B cell (primary cell): ENCODE data around the gene NCEH1. TPM values are rescaled to one million over a fixed set of nuclear protein-coding genes. Genes with fewer than 3 reads are reported as not detected.

Experiments
- ATAC-seq: fragments of 200-7000 bp; cut with Tn5 transposase; one replicate; pipeline ENCODE4 v1.10.0; 2021; ENCODE audit warnings: low read depth, mild to moderate bottlenecking, moderate number of reproducible peaks, moderate library complexity
- CTCF ChIA-PET: fragments of 350-600 bp; sonication (Branson Sonifier 250); formaldehyde crosslinking; loops from one replicate; lab custom pipeline; 2021; ENCODE audit warnings: antibody characterized with exemption, inconsistent platforms; lab: Charles Lee
- POLR2A ChIA-PET: fragments of 350-600 bp; sonication (Branson Sonifier 250); formaldehyde crosslinking; loops from one replicate; lab custom pipeline; 2021; ENCODE audit warnings: antibody characterized with exemption; lab: Charles Lee
- DNase-seq: peaks from one replicate; pipeline ENCODE4 v3.0.0; 2013
- H2AFZ ChIP-seq: 2 replicates; pipeline ENCODE4 v1.6.1; 2012; ENCODE audit warnings: mild to moderate bottlenecking, low read depth, low read length; ENCODE audit not compliant: insufficient read depth, poor library complexity, severe bottlenecking
- H3K27ac ChIP-seq, 2 donors: 1 replicate in 1 of 2; 2 replicates in 1 of 2; pipeline ENCODE4 v1.5.1; 2012 to 2013; ENCODE audit warnings: low read length in 2 of 2, mild to moderate bottlenecking in 2 of 2, moderate library complexity in 1 of 2
- H3K27me3 ChIP-seq, 4 experiments: fragments of 200-600 bp in 1 of 4; sonication (generic) in 1 of 4; replicated peaks in 1 of 4; 1 replicate in 2 of 4; 2 replicates in 2 of 4; pipeline versions ENCODE4 v1.6.1 to v1.7.0; 2013 to 2016; ENCODE audit warnings: low read length in 3 of 4, mild to moderate bottlenecking in 2 of 4, mixed read lengths in 1 of 4, moderate library complexity in 1 of 4; ENCODE audit not compliant: insufficient read depth in 4 of 4, control insufficient read depth in 3 of 4; ENCODE audit errors: control extremely low read depth in 1 of 4
- H3K36me3 ChIP-seq, 2 experiments: replicated peaks in 1 of 2; 1 replicate in 1 of 2; 2 replicates in 1 of 2; pipeline versions ENCODE4 v1.6.1 to v1.7.1; 2013; ENCODE audit warnings: low read length in 1 of 2; ENCODE audit not compliant: insufficient read depth in 2 of 2, control insufficient read depth in 1 of 2; ENCODE audit errors: control extremely low read depth in 1 of 2, extremely low read depth in 1 of 2
- H3K4me1 ChIP-seq, 2 donors: fragments of 200-600 bp in 1 of 2; sonication (generic) in 1 of 2; 1 replicate in 1 of 2; 2 replicates in 1 of 2; pipeline versions ENCODE4 v1.5.1 to v1.6.1; 2013 to 2017; ENCODE audit warnings: low read length in 2 of 2; ENCODE audit not compliant: control insufficient read depth in 2 of 2, insufficient read depth in 2 of 2
- H3K4me2 ChIP-seq: replicated peaks from 2 replicates; pipeline ENCODE3; 2012; ENCODE audit warnings: mild to moderate bottlenecking, low read depth, low read length; ENCODE audit not compliant: poor library complexity, severe bottlenecking
- H3K4me3 ChIP-seq, 5 experiments: fragments of 200-600 bp in 1 of 5; sonication (generic) in 1 of 5; 1 replicate in 3 of 5; 2 replicates in 2 of 5; pipeline versions ENCODE4 v1.5.1 to v1.7.0; 2011 to 2016; ENCODE audit warnings: low read length in 4 of 5, mild to moderate bottlenecking in 4 of 5, low read depth in 2 of 5, control low read depth in 1 of 5, moderate library complexity in 1 of 5; ENCODE audit not compliant: insufficient read depth in 1 of 5; ENCODE audit errors: control extremely low read depth in 1 of 5, extremely low read depth in 1 of 5
- H3K79me2 ChIP-seq: fragments of 200-600 bp; sonication (generic); one replicate; pipeline ENCODE4 v1.6.0; 2016; ENCODE audit warnings: low read length; ENCODE audit not compliant: control insufficient read depth, insufficient read depth
- H3K9ac ChIP-seq: fragments of 200-600 bp; sonication (generic); 2 replicates; pipeline ENCODE4 v1.6.1; 2017; ENCODE audit warnings: mild to moderate bottlenecking, low read length, moderate library complexity
- H3K9me3 ChIP-seq, 3 donors: one replicate each; pipeline versions ENCODE4 v1.6.1 to v1.7.1; 2013; ENCODE audit warnings: low read length in 2 of 3; ENCODE audit not compliant: control insufficient read depth in 2 of 3, insufficient read depth in 1 of 3; ENCODE audit errors: control extremely low read depth in 1 of 3
- H4K20me1 ChIP-seq: 2 replicates; pipeline ENCODE4 v1.6.0; 2012; ENCODE audit warnings: mild to moderate bottlenecking, low read length; ENCODE audit not compliant: insufficient read depth, control insufficient read depth, poor library complexity, severe bottlenecking
- H3K27ac Mint-ChIP-seq: one replicate; pipeline ENCODE4 v1.8.0; 2021; ENCODE audit warnings: mixed read lengths
- H3K27me3 Mint-ChIP-seq: one replicate; pipeline ENCODE4 v1.8.0; 2021; ENCODE audit warnings: mixed read lengths
- H3K4me1 Mint-ChIP-seq: one replicate; pipeline ENCODE4 v1.8.0; 2021; ENCODE audit warnings: mixed read lengths
- H3K4me3 Mint-ChIP-seq: one replicate; pipeline ENCODE4 v1.8.0; 2021; ENCODE audit warnings: mixed read lengths
- H3K9me3 Mint-ChIP-seq: one replicate; pipeline ENCODE4 v1.8.0; 2022; ENCODE audit warnings: mixed read lengths; ENCODE audit not compliant: insufficient read depth
- EZH2 ChIP-seq: IDR thresholded peaks from 2 replicates; pipeline ENCODE4 v1.6.1; 2012; ENCODE audit warnings: borderline replicate concordance, low read depth, mild to moderate bottlenecking, moderate library complexity, low read length; ENCODE audit not compliant: insufficient read depth, poor library complexity, severe bottlenecking
- WGBS: methylation state at CpG from one replicate; pipeline ENCODE4 v1.1.5; 2013; ENCODE audit warnings: missing lambda C conversion rate; ENCODE audit not compliant: insufficient coverage; 5-methylcytosine and 5-hydroxymethylcytosine counted together
- intact Hi-C: fragments of 100-400 bp; cut with micrococcal nuclease; formaldehyde crosslinking; loops from one replicate; pipeline ENCODE4 v1.10.0; 2022
- polyA plus RNA-seq: library from polyadenylated mRNA; depleted of rRNA; stranded (reverse); fragments of >200 nt; gene quantifications from 2 replicates; pipeline ENCODE4 v1.2.3, GENCODE V29; 2012
- total RNA-seq, 2 donors: library from RNA; stranded (reverse); fragments of 120-200 nt in 1 of 2; gene quantifications; 1 replicate in 1 of 2; 2 replicates in 1 of 2; pipeline versions ENCODE4 v1.2.3 to v1.2.4, GENCODE V29; 2013 to 2022
- TF ChIP-seq, protein P1 (sequence below): fragments of 200-600 bp; IDR thresholded peaks from one replicate; pipeline ENCODE4 v1.8.0; 2022; ENCODE audit warnings: antibody characterized with exemption, mild to moderate bottlenecking

The NCEH1 gene
- total and polyA plus RNA-seq, 2 donors (not counting 1 experiment from before 2014, with no cell fraction given) = 3.4 to 8.6 TPM

DNA sequence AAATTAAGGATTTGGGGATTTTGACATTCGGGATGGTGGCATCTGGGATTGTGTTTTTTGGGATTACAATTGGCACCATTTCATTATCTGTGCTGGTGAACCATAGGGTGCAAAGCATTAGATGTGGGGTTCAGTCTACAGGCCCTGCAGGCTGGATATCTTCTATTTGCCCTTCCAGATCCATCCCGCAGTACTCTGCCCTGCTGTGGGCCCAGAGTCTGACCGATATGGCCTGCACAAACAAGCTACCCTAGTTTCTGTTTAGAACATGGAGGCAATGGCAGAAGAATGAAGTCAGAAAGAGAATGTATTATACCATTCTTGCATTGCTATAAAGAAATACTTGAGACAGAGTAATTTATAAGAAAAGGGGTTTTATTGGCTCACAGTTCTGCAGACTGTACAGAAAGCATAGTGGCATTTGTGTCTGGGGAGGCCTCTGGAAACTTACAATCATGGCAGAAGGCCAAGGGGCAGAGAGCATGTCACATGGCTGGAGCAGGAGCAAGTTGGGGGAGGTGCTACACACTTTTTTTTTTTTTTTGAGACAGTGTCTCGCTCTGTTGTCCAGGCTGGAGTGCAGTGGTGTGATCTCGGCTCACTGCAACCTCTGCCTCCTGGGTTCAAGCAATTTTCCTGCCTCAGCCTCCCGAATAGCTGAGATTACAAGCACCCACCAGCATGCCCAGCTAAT, 93.7 kb downstream of the NCEH1 start:
- peaks cover 0 to 23% (median 8%) of the 10 kb centered on the region in 3 donors for H3K9me3 ChIP-seq
- CTCF ChIA-PET = interaction anchor here (0.9 kb wide), 1 partner anchor 22 kb away, joined by 3 read pairs; no protein-coding TSS in a partner anchor

DNA sequence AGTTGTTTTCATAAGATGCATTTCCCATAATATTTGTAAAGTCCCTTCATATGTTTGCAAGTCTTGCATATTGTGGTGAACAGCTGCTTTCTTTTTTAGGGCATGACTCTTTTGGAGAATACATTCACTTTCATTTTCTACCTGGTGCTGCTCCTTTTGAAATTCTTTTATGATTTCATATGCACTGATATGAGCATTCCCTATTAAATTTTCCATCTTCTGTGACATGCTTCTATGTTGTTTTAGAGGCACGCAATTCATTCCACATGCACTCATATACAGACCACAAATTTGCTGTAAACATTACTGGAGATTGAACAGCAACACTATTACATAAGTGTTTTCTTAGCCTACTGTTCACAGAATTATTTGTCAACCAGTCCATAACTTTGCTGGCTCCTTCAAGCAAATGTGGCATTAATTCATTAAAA, 94.8 kb downstream of the NCEH1 start:
- Histone ChIP-seq H3K27ac (no peak overlapping the region), H4K20me1 (no peaks in the 10 kb centered on the region), H2AFZ (no peak overlapping the region), H3K79me2 (no peaks in the 10 kb centered on the region), H3K36me3 (no peaks in the 10 kb centered on the region), H3K9me3 (peaks cover 0 to 25% (median 8%) of the 10 kb centered on the region in 3 donors), H3K4me3 (no peak overlapping the region), H3K27me3 (no peaks in the 10 kb centered on the region), H3K4me1 (no peaks in the 10 kb centered on the region), H3K9ac (no peak overlapping the region), H3K4me2 (peak overlapping the region; percentile 5)
- Mint-ChIP-seq H3K4me3 (no peak overlapping the region), H3K27ac (no peak overlapping the region), H3K9me3 (no peaks in the 10 kb centered on the region), H3K4me1 (peaks cover 9% of the 10 kb centered on the region), H3K27me3 (no peaks in the 10 kb centered on the region)
- CTCF ChIA-PET = interaction anchor here (0.5 kb wide), 1 partner anchor 8 kb away, joined by 3 read pairs; no protein-coding TSS in a partner anchor
- ATAC-seq = no peak
- intact Hi-C loops = no loop called here
- WGBS = 38% methylated on average over 1 of the region's 1 CpG
- POLR2A ChIA-PET = no interaction called here
- no peak for DNase-seq
- TF ChIP-seq, protein P1, sequence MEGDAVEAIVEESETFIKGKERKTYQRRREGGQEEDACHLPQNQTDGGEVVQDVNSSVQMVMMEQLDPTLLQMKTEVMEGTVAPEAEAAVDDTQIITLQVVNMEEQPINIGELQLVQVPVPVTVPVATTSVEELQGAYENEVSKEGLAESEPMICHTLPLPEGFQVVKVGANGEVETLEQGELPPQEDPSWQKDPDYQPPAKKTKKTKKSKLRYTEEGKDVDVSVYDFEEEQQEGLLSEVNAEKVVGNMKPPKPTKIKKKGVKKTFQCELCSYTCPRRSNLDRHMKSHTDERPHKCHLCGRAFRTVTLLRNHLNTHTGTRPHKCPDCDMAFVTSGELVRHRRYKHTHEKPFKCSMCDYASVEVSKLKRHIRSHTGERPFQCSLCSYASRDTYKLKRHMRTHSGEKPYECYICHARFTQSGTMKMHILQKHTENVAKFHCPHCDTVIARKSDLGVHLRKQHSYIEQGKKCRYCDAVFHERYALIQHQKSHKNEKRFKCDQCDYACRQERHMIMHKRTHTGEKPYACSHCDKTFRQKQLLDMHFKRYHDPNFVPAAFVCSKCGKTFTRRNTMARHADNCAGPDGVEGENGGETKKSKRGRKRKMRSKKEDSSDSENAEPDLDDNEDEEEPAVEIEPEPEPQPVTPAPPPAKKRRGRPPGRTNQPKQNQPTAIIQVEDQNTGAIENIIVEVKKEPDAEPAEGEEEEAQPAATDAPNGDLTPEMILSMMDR = no peak
- no peak for TF ChIP-seq EZH2

More for the DNA sequence above, 93.7 kb downstream of the NCEH1 start:
- no peak overlapping the region for H3K27ac ChIP-seq
- no peak for TF ChIP-seq EZH2
- TF ChIP-seq, protein P1 = no peak
- no peaks in the 10 kb centered on the region for H4K20me1 ChIP-seq
- ATAC-seq (no peak), DNase-seq (no peak)
- Mint-ChIP-seq H3K27me3 (no peaks in the 10 kb centered on the region), H3K27ac (no peak overlapping the region), H3K4me1 (peaks cover 9% of the 10 kb centered on the region), H3K4me3 (no peak overlapping the region), H3K9me3 (no peaks in the 10 kb centered on the region)
- no peaks in the 10 kb centered on the region for H3K4me1 ChIP-seq
- intact Hi-C loops = no loop called here
- H3K36me3 ChIP-seq = no peaks in the 10 kb centered on the region
- no peaks in the 10 kb centered on the region for H3K27me3 ChIP-seq
- POLR2A ChIA-PET = no interaction called here
- no peak overlapping the region for H3K9ac ChIP-seq
- no peak overlapping the region for H3K4me2 ChIP-seq
- no peak overlapping the region for H3K4me3 ChIP-seq
- H2AFZ ChIP-seq = no peak overlapping the region
- H3K79me2 ChIP-seq = no peaks in the 10 kb centered on the region
- 97% methylated on average over 3 of the region's 6 CpGs for WGBS
